ENCODE measurements around the gene PRLH.
"Not testable (repeated sequence)": the region's sequence is repeated elsewhere in the genome, so short reads cannot be mapped to it uniquely, and the experiment has no call there.

Gene PRLH

GRCh38 chr2:237583385-237584295 lies 17.3 kb downstream of the PRLH start:
- DNase-seq: no peak

- no peak for DNase-seq
Observed at GRCh38 chr2:237585590-237586221, 19.3 kb downstream of the PRLH start.

GRCh38 chr2:237588044-237588696 lies 21.8 kb downstream of the PRLH start:
- DNase-seq: no peak

DNA sequence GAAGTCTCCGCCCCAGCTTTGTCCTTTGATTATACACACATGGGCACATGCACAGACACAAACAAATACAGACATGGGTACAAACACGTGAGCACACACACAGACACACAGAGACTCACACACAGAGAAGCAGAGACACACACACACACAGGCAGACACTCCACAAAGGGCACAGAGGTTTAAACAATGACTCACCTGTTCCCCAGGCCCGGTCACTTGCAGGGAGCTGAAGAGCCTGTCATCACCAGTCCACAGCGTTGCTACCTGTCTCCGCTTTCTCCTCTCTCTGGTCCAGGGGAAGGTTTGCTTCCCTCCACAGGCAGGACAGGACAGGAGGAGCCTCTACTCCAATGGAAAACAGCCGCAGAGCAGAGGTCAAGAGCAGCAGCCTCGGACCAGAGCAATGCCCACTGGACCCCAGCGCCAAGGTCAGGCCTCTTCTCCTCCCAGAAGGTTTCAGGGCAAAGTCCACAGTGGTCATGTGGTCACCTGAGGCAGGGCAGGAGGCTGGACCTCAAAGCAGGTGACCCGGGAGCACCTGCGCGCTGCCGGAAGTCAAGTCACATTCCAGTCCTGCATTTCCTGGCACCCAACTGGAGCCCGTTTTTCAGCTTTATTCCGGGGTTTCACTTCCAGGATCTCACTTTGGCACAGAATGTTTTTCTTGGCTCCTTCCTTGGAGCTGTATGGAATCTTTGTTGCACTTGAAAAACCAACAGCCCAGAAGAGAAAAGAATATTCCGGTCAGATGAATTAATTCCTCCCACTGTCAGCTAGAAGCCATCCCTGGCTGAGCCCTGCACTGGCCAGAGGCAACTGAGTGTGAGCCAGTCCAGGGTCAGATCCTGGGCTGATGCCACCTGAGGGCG lies 24.1 kb downstream of the PRLH start, which contains the start of gene RAB17:
TSS of gene RAB17 (minus strand) at position 463 of the 869 bp plus-strand sequence. CDS start 4,580 bp downstream, outside the sequence.
- DNase-seq: no peak

DNA sequence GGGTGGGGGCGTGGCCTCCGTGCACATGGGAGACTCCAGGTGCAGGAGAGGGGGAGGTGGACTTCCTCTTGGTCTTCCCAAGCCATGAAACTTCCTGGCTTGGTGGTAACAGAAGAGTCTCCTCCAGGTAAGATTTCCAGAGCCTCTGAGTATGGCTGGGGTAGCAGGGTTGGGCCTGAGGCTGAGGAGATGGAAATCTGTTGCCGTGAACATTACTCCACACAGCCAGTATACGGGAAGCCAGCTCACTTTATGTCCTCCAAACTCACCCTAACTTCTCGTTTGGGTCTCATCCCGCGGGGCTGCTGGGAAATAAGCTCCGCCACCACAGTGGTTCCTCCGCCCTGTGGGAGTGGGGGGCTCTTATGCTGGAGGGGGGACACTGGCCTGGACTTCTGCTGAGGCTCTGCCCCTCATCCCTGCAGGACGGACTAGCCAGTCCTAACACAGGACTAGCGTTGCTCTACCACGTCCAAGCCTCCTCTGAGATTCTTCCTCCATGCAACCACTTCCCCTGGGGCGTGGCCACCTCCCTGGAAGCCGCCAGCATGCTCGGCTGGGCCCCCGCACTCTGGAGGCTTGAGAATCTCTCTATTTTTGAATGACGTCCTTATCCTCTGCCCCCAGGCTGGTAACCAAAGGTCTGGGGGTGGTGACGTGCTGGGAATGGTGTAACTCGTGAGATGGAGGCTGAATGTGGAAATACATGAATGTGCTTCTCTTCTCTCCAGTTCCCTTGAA lies 24.9 kb downstream of the PRLH start:
- peak; percentile 28 for DNase-seq

- DNase-seq: no peak
Observed at GRCh38 chr2:237592425-237592980, 26.1 kb downstream of the PRLH start.

DNA sequence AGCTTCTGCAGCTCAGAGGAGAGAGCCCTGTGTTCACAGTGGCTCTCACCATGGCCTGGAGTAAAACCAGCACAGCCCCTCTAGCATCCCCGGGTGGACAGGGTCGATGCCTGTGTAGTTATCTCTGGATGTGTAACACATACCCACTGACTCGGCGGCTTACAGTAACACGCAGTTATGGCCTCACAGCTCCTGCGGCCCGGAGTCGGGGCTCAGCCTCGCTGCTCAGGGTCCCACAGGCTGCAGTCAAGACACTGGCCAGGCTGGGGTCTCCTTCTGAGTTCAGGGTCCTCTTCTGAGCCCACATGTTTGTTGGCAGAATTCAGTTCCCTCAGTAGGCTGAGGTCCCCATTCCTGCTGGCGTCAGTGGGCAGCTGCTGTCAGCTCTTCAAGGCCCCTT lies 26.7 kb downstream of the PRLH start:
- no peak for DNase-seq

DNA sequence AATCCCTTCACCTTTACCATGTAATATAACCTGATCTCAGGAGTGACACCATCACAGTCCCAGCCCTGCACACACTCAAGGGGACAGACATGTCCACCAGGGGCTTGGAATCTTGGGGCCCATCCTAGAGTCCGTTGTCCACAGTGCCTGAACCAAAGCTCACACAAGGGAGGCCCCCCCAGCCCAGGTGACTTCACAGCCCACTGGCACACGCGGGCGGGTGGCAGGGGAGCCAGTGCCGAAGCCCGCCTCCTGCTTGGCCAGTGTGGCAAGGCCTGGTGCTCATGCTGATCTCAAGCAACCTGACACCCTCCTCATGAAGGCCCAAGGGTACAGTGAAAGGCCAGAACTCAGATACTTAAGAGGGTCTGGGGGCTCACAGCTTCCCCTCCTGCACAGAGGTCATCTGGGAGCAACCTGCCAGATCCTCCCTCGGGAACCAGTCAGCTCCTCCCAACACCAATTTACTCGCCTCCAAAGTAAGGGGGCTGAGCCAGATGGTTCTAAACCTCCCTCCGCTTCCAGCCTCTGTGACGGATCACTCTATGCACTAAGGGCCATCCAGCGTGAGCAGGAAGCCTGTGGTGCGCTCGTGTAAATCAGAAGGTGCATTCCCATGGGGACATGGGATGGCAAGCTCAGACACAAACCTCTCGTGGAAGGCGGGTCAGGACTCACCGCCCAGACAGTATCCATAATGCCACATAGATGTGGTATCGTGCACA lies 27.4 kb downstream of the PRLH start:
- DNase-seq: no peak

GRCh38 chr2:237594514-237594871 lies 28.1 kb downstream of the PRLH start:
- DNase-seq: no peak

DNA sequence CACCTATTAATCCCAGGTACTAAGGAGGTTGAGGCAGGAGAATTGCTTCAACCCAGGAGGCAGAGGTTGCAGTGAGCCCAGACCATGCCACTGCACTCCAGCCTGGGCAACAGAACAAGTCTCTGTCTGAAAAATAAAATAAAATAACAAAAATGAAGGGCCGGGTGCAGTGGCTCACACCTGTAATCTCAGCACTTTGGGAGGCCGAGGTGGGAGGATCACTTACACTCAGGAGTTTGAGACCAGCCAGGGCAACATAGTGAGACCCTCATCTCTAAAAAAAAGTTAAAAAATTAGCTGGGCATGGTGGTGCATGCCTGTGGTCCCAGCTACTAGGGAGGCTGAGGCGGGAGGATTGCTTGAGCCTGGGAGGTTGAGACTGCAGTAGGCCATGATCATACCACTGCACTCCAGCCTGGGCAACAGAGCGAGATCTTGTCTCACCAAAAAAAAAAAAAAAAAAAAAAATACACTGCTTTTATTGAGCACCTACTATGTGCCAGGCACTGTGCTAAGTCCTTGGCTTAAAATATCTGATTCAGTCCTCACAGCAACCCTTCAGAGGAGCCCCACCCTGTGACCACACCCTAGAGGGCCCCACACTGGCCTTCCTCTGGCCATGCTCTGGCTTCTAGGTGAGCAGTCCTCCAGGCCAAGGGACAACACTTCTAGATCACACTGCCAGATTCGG lies 29.6 kb downstream of the PRLH start:
- DNase-seq: not testable (repeated sequence)

DNA sequence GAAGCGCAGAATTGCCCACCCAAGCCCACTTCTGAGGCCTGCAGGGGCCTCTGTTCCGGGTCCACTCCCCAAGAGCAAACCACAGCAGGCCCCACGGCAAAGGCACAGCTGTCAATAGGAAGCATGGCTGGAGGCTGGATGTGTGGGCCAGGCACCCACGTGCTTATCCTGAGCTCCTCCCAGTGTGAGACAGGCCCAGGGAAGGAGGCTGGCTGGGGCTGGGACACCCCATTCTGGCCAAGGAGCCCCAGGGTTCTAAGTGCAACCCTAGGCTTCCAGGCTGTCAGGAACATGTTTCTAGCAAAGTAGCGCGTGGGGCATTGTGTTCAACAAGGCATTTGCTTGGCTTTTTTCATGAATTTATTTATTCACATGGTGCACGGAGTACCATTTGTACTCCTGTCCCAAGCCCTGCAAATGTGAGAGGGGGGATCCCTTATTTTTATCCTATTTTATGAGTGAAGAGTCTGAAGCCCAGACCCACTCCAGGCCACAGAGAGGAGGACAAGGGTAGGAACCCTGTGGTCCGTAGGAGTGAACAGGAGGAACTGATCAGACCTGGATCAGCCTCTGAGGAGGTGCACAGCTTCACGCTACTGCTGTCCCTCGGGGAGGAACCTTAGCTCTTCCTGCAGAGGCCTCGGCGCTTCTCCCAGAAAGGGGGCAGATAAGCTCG lies 30.3 kb downstream of the PRLH start:
- DNase-seq: no peak

GRCh38 chr2:237597196-237598145 lies 31.1 kb downstream of the PRLH start:
- DNase-seq: no peak

GRCh38 chr2:237598468-237599208 lies 32.3 kb downstream of the PRLH start:
- no peak for DNase-seq

DNA sequence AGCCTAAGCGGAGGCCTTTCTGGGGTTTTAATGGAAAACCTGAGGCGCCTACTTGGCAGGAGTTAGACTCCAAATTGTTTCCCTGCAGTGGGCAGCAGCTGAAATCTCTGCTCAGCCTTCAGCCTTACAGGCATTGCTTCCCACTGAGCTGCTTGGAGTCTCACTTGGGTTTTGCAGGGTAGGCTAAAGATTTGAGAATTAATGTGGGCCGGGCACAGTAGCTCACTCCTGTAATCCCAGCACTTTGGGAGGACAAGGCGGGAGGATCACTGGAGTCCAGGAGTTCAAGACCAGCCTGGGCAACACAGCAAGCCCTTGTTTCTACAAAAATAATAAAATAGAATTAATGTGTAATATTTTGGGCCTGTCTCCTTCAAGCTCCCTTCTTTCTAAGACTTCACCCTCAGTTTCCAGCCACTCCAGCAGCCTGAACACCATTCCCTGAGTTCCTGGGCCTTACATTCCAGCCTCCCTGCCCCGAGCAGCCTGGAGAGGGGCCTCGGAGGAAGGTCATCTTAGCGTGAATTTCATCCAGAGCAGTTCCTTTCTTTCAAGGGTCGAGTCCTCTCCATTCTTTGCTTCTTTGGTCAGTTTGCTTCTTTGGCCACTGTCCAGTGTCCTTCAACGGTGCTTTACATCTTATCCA lies 33.2 kb downstream of the PRLH start:
- DNase-seq: no peak

DNA sequence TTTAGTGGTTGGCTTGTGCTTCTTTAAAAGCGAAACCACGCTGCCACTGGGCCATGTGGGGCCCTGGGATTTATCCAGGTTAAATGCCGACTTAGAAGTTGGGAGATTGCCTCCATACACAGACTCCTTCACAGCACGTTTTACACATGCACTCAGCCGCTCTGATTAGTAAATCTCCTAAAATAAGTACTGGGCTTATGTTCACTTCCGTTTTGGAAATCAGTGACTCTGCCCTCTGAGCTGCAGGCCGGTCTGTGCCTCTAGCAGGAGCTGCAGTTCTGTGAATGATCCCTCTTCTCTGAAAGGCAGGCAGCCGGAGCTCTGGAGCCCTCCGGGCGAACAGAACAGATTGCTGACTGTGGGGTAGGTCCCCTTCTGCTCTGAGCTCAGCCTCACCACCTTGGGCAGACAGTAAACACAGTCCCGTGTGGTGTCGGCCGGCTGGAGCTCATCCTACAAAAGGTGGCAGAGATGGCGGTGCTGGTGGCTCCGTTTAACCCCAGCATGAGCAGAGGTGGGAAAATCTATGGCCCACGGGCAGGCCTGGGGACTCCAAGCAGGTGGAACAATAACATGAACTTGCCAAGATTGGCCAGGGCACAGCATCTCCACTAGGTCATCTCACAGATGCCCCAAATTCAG lies 34.0 kb downstream of the PRLH start:
- DNase-seq: no peak

DNA sequence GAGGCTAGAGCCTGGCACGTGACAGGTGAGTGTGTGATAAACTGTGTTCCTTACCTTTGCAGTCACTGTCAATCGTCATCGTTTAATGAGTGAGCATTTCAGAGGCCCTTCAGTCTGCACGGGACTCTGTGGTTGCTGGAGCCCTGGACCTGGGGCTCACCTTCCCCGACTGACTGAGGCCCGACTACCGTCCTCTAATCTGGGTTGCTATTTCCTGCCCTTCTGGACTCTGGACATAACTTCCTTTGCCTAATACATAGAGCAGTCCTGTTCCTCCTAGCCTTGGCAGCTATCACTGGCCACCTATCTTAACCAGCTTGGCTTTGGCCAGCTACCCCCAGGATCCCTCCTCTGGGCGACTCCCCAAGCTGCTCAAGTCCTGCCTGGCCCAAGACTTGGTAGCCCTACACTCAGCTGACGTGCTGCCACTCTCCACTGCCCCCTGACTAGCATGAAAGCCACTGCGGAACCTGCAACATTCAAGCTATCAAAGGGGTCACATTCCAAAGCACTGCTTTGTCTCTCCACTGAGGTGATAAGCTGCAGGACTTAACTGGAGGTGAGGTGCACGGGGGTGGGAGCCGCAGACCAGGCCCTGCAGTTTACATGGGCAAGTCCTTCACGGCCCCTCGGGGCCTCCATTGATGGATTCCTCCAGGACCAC lies 35.2 kb downstream of the PRLH start:
- no peak for DNase-seq
